GM12878 (cell line): Measurements from ENCODE around the gene MIA2. TPM values are rescaled to one million over a fixed set of nuclear protein-coding genes. Genes with fewer than 3 reads are reported as not detected.

ENCODE experiments used
- ATAC-seq: fragments of 200-7000 bp; cut with Tn5 transposase; 3 replicates; pipeline ENCODE4 v1.9.1; 2020; ENCODE audit warnings: mild to moderate bottlenecking, moderate library complexity
- BruUV-seq: library from RNA; stranded (reverse); fragments of 400-500 nt; replicated peaks from 2 replicates; lab custom pipeline; 2021; lab: Mats Ljungman, UMichigan
- CTCF ChIA-PET: fragments of 300-600 bp; sonication (Branson Sonifier 250); formaldehyde crosslinking; extraction: SDS; loops from one replicate; lab custom pipeline; 2021; ENCODE audit warnings: inconsistent platforms; lab: Yijun Ruan, JAX
- POLR2A ChIA-PET: fragments of 350-600 bp; formaldehyde crosslinking; extraction: SDS; loops from one replicate; lab custom pipeline; 2021; ENCODE audit warnings: inconsistent platforms; lab: Charles Lee
- RAD21 ChIA-PET: fragments of 300-600 bp; sonication (Branson Sonifier 250); formaldehyde crosslinking; loops from one replicate; lab custom pipeline; 2023; ENCODE audit warnings: antibody characterized with exemption; ENCODE audit not compliant: unreplicated experiment; lab: Charles Lee
- SMC1A ChIA-PET: fragments of 300-600 bp; sonication (Branson Sonifier 250); formaldehyde crosslinking; loops from one replicate; lab custom pipeline; 2023; ENCODE audit not compliant: unreplicated experiment, uncharacterized antibody; lab: Charles Lee
- DNase-seq: peaks from one replicate; pipeline ENCODE4 v3.0.0-alpha.2; 2011; ENCODE audit warnings: low read depth, low spot score
- FAIRE-seq: peaks from 3 replicates; lab custom pipeline; 2011; peaks lifted over from hg19 to GRCh38; lab: Jason Lieb, UNC
- H2AFZ ChIP-seq: 2 replicates; pipeline ENCODE4 v1.6.0; 2011; ENCODE audit warnings: low read depth, low read length, control low read depth; ENCODE audit not compliant: control insufficient read depth
- H3K27ac ChIP-seq: 2 replicates; pipeline ENCODE4 v1.5.1; 2011; ENCODE audit warnings: control low read depth; ENCODE audit not compliant: control insufficient read depth, insufficient read depth
- H3K27me3 ChIP-seq, 2 experiments: replicated peaks in 1 of 2; 2 replicates each; pipeline versions ENCODE4 v1.6.0 to v1.6.1; 2011; ENCODE audit warnings: low read length in 1 of 2; ENCODE audit not compliant: control insufficient read depth in 2 of 2, insufficient read depth in 2 of 2
- H3K36me3 ChIP-seq, 2 experiments: 2 replicates each; pipeline ENCODE4 v1.5.1; 2011; ENCODE audit warnings: low read length in 1 of 2; ENCODE audit not compliant: control insufficient read depth in 2 of 2, insufficient read depth in 2 of 2
- H3K4me1 ChIP-seq: 2 replicates; pipeline ENCODE4 v1.6.1; 2011; ENCODE audit warnings: mild to moderate bottlenecking, low read length, moderate library complexity, mixed read lengths; ENCODE audit not compliant: control insufficient read depth, insufficient read depth
- H3K4me2 ChIP-seq: 2 replicates; pipeline ENCODE4 v1.6.0; 2011; ENCODE audit warnings: control low read depth; ENCODE audit not compliant: control insufficient read depth, insufficient read depth
- H3K4me3 ChIP-seq: fragments of 200-600 bp; sonication (generic); 2 replicates; pipeline ENCODE4 v1.5.1; 2016
- H3K79me2 ChIP-seq: 2 replicates; pipeline ENCODE4 v1.6.0; 2011; ENCODE audit warnings: low read length; ENCODE audit not compliant: control insufficient read depth, insufficient read depth
- H3K9ac ChIP-seq: 2 replicates; pipeline ENCODE4 v1.8.0; 2011; ENCODE audit warnings: low read length, control low read depth, mixed read lengths; ENCODE audit not compliant: control insufficient read depth, insufficient read depth
- H3K9me3 ChIP-seq: replicated peaks from 3 replicates; pipeline ENCODE4 v1.5.1; 2011; ENCODE audit warnings: mild to moderate bottlenecking, low read length; ENCODE audit not compliant: control insufficient read depth, insufficient read depth
- H4K20me1 ChIP-seq: 2 replicates; pipeline ENCODE4 v1.6.0; 2011; ENCODE audit not compliant: control insufficient read depth, insufficient read depth
- BRCA1 ChIP-seq: IDR thresholded peaks from 2 replicates; pipeline ENCODE4 v1.6.1; 2011; ENCODE audit warnings: low read depth, low read length, improper control_type of control experiment
- FOXK2 ChIP-seq: fragments of 450-650 bp; IDR thresholded peaks from 2 replicates; pipeline ENCODE4 v1.6.1; 2017; ENCODE audit warnings: mild to moderate bottlenecking, moderate library complexity
- MLLT1 ChIP-seq: fragments of 450-650 bp; IDR thresholded peaks from 2 replicates; pipeline ENCODE4 v1.6.1; 2016; ENCODE audit warnings: mild to moderate bottlenecking
- PAX8 ChIP-seq: fragments of 450-650 bp; IDR thresholded peaks from 2 replicates; pipeline ENCODE4 v1.6.1; 2017; ENCODE audit warnings: mild to moderate bottlenecking, moderate library complexity
- RUNX3 ChIP-seq: IDR thresholded peaks from 2 replicates; pipeline ENCODE4 v1.6.1; 2012; ENCODE audit warnings: low read length, inconsistent platforms
- SUZ12 ChIP-seq: fragments of 200-600 bp; sonication (generic); IDR thresholded peaks from one replicate; pipeline ENCODE4 v1.6.1; 2018; ENCODE audit warnings: antibody characterized with exemption, mild to moderate bottlenecking; ENCODE audit not compliant: unreplicated experiment
- WGBS: methylation state at CpG from one replicate; pipeline ENCODE4 v1.1.6; 2016; ENCODE audit warnings: low lambda C conversion rate; ENCODE audit not compliant: insufficient replicate concordance, insufficient coverage; ENCODE audit errors: missing lambda C conversion rate; 5-methylcytosine and 5-hydroxymethylcytosine counted together
- in situ Hi-C: fragments of 300-500 bp; cut with MboI; formaldehyde crosslinking; loops from 9 replicates; pipeline ENCODE4 v1.14.3; 2018; ENCODE audit warnings: mixed read lengths
- intact Hi-C: fragments of 100-400 bp; cut with micrococcal nuclease; formaldehyde crosslinking; loops from one replicate; pipeline ENCODE4 v1.14.2; 2022; ENCODE audit not compliant: unreplicated experiment
- polyA plus RNA-seq, 11 experiments: library from polyadenylated mRNA; depleted of rRNA in 4 of 11; unstranded in 6 of 11; stranded (reverse) in 5 of 11; fragments of >200 nt; fragmentation: Nextera tagmentation in 4 of 11; fragmentation: Illumina TruSeq in 1 of 11; extraction: Ambion mirVana in 4 of 11; extraction: Trizol in 1 of 11; gene quantifications; 1 replicate in 1 of 11; 2 replicates in 10 of 11; pipeline versions ENCODE4 v1.2.1 to v1.2.3, GENCODE V29; 2011 to 2016; ENCODE audit warnings: inconsistent platforms in 2 of 11, missing spikeins in 2 of 11, low read depth in 1 of 11
- total RNA-seq, 4 experiments: library from RNA; depleted of rRNA in 3 of 4; stranded (reverse); fragments of >200 nt in 3 of 4; fragmentation: Illumina TruSeq in 1 of 4; extraction: Trizol in 1 of 4; gene quantifications; 2 replicates each; pipeline versions ENCODE4 v1.2.1 to v1.2.3, GENCODE V29; 2013 to 2021

Gene MIA2
- total and polyA plus RNA-seq, 10 of the 15 experiments (the other 5 are each of a cell fraction or from before 2014, with no cell fraction given) = 6.3 to 36.8 (median 17.1) TPM

GRCh38 chr14:39426605-39427004 is 192.9 kb downstream of the MIA2 start (continued):
- no peak for TF ChIP-seq FOXK2

- Histone ChIP-seq H3K36me3 (no peaks in the 10 kb centered on the region), H2AFZ (no peak overlapping the region), H4K20me1 (no peaks in the 10 kb centered on the region), H3K79me2 (peaks cover 76% of the 10 kb centered on the region), H3K9ac (no peak overlapping the region), H3K9me3 (no peaks in the 10 kb centered on the region), H3K4me2 (peak overlapping the region; percentile 38), H3K27ac (no peak overlapping the region), H3K4me3 (peak overlapping the region; percentile 91; the same call in 1 of the 2 replicates), H3K4me1 (peaks cover 13% of the 10 kb centered on the region), H3K27me3 (no peaks in the 10 kb centered on the region)
- TF ChIP-seq RUNX3 (no peak), BRCA1 (no peak), MLLT1 (peak; percentile 90), SUZ12 (no peak), PAX8 (no peak)
- FAIRE-seq = no peak
- BruUV-seq = no TSS peak
- SMC1A ChIA-PET = interaction anchor here (0.6 to 4.4 kb wide), 14 partner anchors 8 to 321 kb away, joined by 3 to 50 read pairs (median 4); partner anchors contain the start of gene TRAPPC6B
- 97% methylated on average over 8 of the region's 8 CpGs for WGBS
- intact Hi-C loops = no loop called here
- CTCF ChIA-PET = interaction anchor here (0.9 to 8.3 kb wide), 7 partner anchors 20 to 323 kb away, joined by 3 to 100 read pairs (median 12); no protein-coding TSS in a partner anchor
- in situ Hi-C loops = loop anchor here (5.0 kb wide), 3 partner anchors 156 to 321 kb away; partner anchors contain the start of gene TRAPPC6B
- ATAC-seq = no peak
- no peak for DNase-seq
- POLR2A ChIA-PET = interaction anchor here (1.0 to 1.3 kb wide), 4 partner anchors 26 to 326 kb away, joined by 3 to 4 read pairs (median 3); partner anchors contain the start of gene SEC23A
- RAD21 ChIA-PET = interaction anchor here (0.9 to 7.4 kb wide), 5 partner anchors 20 to 196 kb away, joined by 3 to 70 read pairs (median 13); no protein-coding TSS in a partner anchor
Observed at GRCh38 chr14:39428118-39428517, 194.4 kb downstream of the MIA2 start.
